WTC11 (cell line): ENCODE data around the gene BICDL1. TPM values are rescaled to one million over a fixed set of nuclear protein-coding genes. Genes with fewer than 3 reads are reported as not detected.

Experiments
- ATAC-seq: fragments of 200-7000 bp; cut with Tn5 transposase; 2 replicates; pipeline ENCODE4 v1.10.0; 2021; ENCODE audit warnings: mild to moderate bottlenecking, moderate library complexity
- CTCF ChIA-PET: fragments of 300-600 bp; sonication (Branson Sonifier 250); formaldehyde crosslinking; loops from one replicate; lab custom pipeline; 2021; ENCODE audit warnings: antibody characterized with exemption; lab: Charles Lee
- POLR2A ChIA-PET: fragments of 350-600 bp; sonication (Branson Sonifier 250); formaldehyde crosslinking; loops from one replicate; lab custom pipeline; 2021; ENCODE audit warnings: antibody characterized with exemption; lab: Charles Lee
- DNase-seq: peaks from one replicate; pipeline ENCODE4 v3.0.0; 2021; ENCODE audit warnings: low spot score
- H3K27ac Mint-ChIP-seq: 2 replicates; pipeline ENCODE4 v1.8.0; 2021; ENCODE audit warnings: mixed read lengths
- H3K27me3 Mint-ChIP-seq: 2 replicates; pipeline ENCODE4 v1.8.0; 2021; ENCODE audit warnings: low read depth, mild to moderate bottlenecking, moderate library complexity, mixed read lengths
- H3K36me3 Mint-ChIP-seq: 2 replicates; pipeline ENCODE4 v1.8.0; 2021; ENCODE audit warnings: mixed read lengths
- H3K4me1 Mint-ChIP-seq: 2 replicates; pipeline ENCODE4 v1.8.0; 2022; ENCODE audit warnings: mixed read lengths
- H3K4me3 Mint-ChIP-seq: 2 replicates; pipeline ENCODE4 v1.8.0; 2021; ENCODE audit warnings: mild to moderate bottlenecking, moderate library complexity, mixed read lengths
- H3K9me3 Mint-ChIP-seq: 2 replicates; pipeline ENCODE4 v1.8.0; 2021; ENCODE audit warnings: mixed read lengths
- ARID4B ChIP-seq: sonication (generic); formaldehyde crosslinking; IDR thresholded peaks from 2 replicates; pipeline ENCODE4 v1.8.0; 2023; ENCODE audit warnings: missing genetic modification reagents, mild to moderate bottlenecking, borderline replicate concordance
- ATF6 ChIP-seq: sonication (generic); formaldehyde crosslinking; IDR thresholded peaks from 2 replicates; pipeline ENCODE4 v1.8.1; 2023; ENCODE audit warnings: mild to moderate bottlenecking, missing genetic modification reagents
- CDX4 ChIP-seq: fragments of 250-450 bp; sonication (Bioruptor Pico); IDR thresholded peaks from 2 replicates; pipeline ENCODE4 v1.9.0; 2021; ENCODE audit warnings: moderate library complexity, mild to moderate bottlenecking, inconsistent platforms, borderline replicate concordance
- ESRRA ChIP-seq: sonication (generic); formaldehyde crosslinking; IDR thresholded peaks from 2 replicates; pipeline ENCODE4 v1.8.1; 2022; ENCODE audit warnings: mild to moderate bottlenecking, missing genetic modification reagents, borderline replicate concordance
- ETV6 ChIP-seq: sonication (generic); formaldehyde crosslinking; IDR thresholded peaks from 2 replicates; pipeline ENCODE4 v1.8.1; 2022; ENCODE audit warnings: mild to moderate bottlenecking, missing genetic modification reagents
- FOXP1 ChIP-seq: sonication (generic); formaldehyde crosslinking; IDR thresholded peaks from 2 replicates; pipeline ENCODE4 v1.8.0; 2022; ENCODE audit warnings: missing genetic modification reagents, mild to moderate bottlenecking, moderate library complexity, borderline replicate concordance
- GABPB1 ChIP-seq: sonication (generic); formaldehyde crosslinking; IDR thresholded peaks from 2 replicates; pipeline ENCODE4 v1.8.1; 2023; ENCODE audit warnings: mild to moderate bottlenecking, missing genetic modification reagents
- GTF2I ChIP-seq: fragments of 250-450 bp; sonication (Bioruptor Pico); conservative IDR thresholded peaks from 2 replicates; pipeline ENCODE4 v1.4.0; 2021; ENCODE audit warnings: mild to moderate bottlenecking
- IRF1 ChIP-seq: sonication (generic); formaldehyde crosslinking; IDR thresholded peaks from 2 replicates; pipeline ENCODE4 v1.8.0; 2023; ENCODE audit warnings: missing genetic modification reagents
- JAZF1 ChIP-seq: fragments of 250-450 bp; sonication (Bioruptor Pico); IDR thresholded peaks from 2 replicates; pipeline ENCODE4 v1.9.0; 2021; ENCODE audit warnings: moderate library complexity, mild to moderate bottlenecking, inconsistent platforms
- MXD4 ChIP-seq: fragments of 250-450 bp; sonication (Bioruptor Pico); IDR thresholded peaks from 2 replicates; pipeline ENCODE4 v1.8.0; 2021; ENCODE audit warnings: mild to moderate bottlenecking, moderate library complexity, borderline replicate concordance
- NFATC4 ChIP-seq: fragments of 250-450 bp; sonication (Bioruptor Pico); IDR thresholded peaks from 2 replicates; pipeline ENCODE4 v1.9.0; 2021; ENCODE audit warnings: mild to moderate bottlenecking
- NFE2L1 ChIP-seq: sonication (generic); formaldehyde crosslinking; IDR thresholded peaks from 2 replicates; pipeline ENCODE4 v1.8.1; 2023; ENCODE audit warnings: missing genetic modification reagents
- NFYB ChIP-seq: sonication (generic); formaldehyde crosslinking; conservative IDR thresholded peaks from 2 replicates; pipeline ENCODE4 v1.8.0; 2022; ENCODE audit warnings: low read depth, missing genetic modification reagents
- NR1H2 ChIP-seq: sonication (generic); formaldehyde crosslinking; IDR thresholded peaks from 2 replicates; pipeline ENCODE4 v1.9.0; 2021; ENCODE audit warnings: mild to moderate bottlenecking, moderate library complexity, missing genetic modification reagents
- TEAD4 ChIP-seq: sonication (generic); formaldehyde crosslinking; IDR thresholded peaks from 2 replicates; pipeline ENCODE4 v1.8.0; 2022; ENCODE audit warnings: mild to moderate bottlenecking, missing genetic modification reagents
- ZMAT4 ChIP-seq: fragments of 250-450 bp; sonication (Bioruptor Pico); IDR thresholded peaks from 2 replicates; pipeline ENCODE4 v1.9.0; 2021; ENCODE audit warnings: mild to moderate bottlenecking
- ZNF138 ChIP-seq: sonication (generic); formaldehyde crosslinking; conservative IDR thresholded peaks from 2 replicates; pipeline ENCODE4 v1.8.1; 2022; ENCODE audit warnings: mild to moderate bottlenecking, moderate library complexity, missing genetic modification reagents
- ZSCAN18 ChIP-seq: fragments of 250-450 bp; sonication (Bioruptor Pico); IDR thresholded peaks from 2 replicates; pipeline ENCODE4 v2.1.2; 2022; ENCODE audit warnings: mild to moderate bottlenecking, moderate library complexity
- total RNA-seq: library from RNA; stranded (reverse); gene quantifications from 3 replicates; pipeline ENCODE4 v1.2.3, GENCODE V29; 2021
- TF ChIP-seq, protein P1 (sequence below): sonication (generic); formaldehyde crosslinking; IDR thresholded peaks from 2 replicates; pipeline ENCODE4 v1.8.1; 2022; ENCODE audit warnings: low read depth, mild to moderate bottlenecking, moderate library complexity, missing genetic modification reagents, borderline replicate concordance
- TF ChIP-seq, protein P2 (sequence below): sonication (generic); formaldehyde crosslinking; IDR thresholded peaks from 2 replicates; pipeline ENCODE4 v1.8.1; 2023; ENCODE audit warnings: mild to moderate bottlenecking, missing genetic modification reagents, borderline replicate concordance

BICDL1 gene
- total RNA-seq, 1 experiment from 2014 or later = 23.1 TPM

DNA sequence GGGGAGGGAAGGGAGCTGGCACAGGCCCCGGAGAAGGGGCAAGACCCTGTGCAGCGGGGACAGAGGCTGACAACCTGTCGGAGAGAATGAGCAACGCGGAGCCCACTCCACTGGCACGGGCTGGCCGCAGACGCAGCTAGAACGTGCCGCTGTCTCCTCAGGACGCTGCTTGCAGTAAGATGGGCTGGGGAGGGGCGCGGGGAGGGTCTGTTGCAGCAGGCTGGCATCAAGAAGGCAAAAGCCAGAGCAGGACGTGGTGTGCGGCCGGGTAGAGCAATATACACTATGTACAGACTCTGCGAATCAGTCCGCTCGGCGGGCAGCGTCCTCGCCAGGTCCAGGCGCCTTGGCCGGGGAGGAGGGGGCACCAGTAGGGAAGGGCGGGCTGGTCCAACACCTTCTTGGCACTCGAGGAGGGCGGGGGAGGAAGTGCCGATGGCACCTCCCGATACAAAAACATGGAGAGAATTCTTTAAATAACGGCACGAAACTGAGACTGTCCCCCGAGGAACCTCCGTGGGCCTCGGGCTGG is 107.7 kb downstream of the BICDL1 start (continued):
- TF ChIP-seq ZSCAN18 = no peak
- TF ChIP-seq ESRRA = no peak
- no peak for TF ChIP-seq GTF2I
- TF ChIP-seq GABPB1 (CRISPR knock-in tag) = no peak

GRCh38 chr12:120098756-120099470 is 109.9 kb downstream of the BICDL1 start:
- no peaks in the 10 kb centered on the region for H3K27me3 Mint-ChIP-seq
- no peaks in the 10 kb centered on the region for H3K9me3 Mint-ChIP-seq
- no peak for ATAC-seq
- TF ChIP-seq ARID4B (CRISPR knock-in tag) (no peak), TEAD4 (CRISPR knock-in tag) (no peak), NFATC4 (CRISPR knock-in tag) (no peak), GTF2I (no peak), ZNF138 (CRISPR knock-in tag) (no peak), IRF1 (CRISPR knock-in tag) (no peak), JAZF1 (CRISPR knock-in tag) (no peak), NR1H2 (CRISPR knock-in tag) (no peak), CDX4 (no peak), MXD4 (CRISPR knock-in tag) (no peak), ETV6 (CRISPR knock-in tag) (no peak), ATF6 (CRISPR knock-in tag) (no peak), NFYB (CRISPR knock-in tag) (no peak), NFE2L1 (CRISPR knock-in tag) (no peak), FOXP1 (no peak), ZMAT4 (CRISPR knock-in tag) (no peak)
- TF ChIP-seq, protein P1, sequence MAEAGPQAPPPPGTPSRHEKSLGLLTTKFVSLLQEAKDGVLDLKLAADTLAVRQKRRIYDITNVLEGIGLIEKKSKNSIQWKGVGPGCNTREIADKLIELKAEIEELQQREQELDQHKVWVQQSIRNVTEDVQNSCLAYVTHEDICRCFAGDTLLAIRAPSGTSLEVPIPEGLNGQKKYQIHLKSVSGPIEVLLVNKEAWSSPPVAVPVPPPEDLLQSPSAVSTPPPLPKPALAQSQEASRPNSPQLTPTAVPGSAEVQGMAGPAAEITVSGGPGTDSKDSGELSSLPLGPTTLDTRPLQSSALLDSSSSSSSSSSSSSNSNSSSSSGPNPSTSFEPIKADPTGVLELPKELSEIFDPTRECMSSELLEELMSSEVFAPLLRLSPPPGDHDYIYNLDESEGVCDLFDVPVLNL (CRISPR knock-in tag) = no peak
- TF ChIP-seq, protein P2, sequence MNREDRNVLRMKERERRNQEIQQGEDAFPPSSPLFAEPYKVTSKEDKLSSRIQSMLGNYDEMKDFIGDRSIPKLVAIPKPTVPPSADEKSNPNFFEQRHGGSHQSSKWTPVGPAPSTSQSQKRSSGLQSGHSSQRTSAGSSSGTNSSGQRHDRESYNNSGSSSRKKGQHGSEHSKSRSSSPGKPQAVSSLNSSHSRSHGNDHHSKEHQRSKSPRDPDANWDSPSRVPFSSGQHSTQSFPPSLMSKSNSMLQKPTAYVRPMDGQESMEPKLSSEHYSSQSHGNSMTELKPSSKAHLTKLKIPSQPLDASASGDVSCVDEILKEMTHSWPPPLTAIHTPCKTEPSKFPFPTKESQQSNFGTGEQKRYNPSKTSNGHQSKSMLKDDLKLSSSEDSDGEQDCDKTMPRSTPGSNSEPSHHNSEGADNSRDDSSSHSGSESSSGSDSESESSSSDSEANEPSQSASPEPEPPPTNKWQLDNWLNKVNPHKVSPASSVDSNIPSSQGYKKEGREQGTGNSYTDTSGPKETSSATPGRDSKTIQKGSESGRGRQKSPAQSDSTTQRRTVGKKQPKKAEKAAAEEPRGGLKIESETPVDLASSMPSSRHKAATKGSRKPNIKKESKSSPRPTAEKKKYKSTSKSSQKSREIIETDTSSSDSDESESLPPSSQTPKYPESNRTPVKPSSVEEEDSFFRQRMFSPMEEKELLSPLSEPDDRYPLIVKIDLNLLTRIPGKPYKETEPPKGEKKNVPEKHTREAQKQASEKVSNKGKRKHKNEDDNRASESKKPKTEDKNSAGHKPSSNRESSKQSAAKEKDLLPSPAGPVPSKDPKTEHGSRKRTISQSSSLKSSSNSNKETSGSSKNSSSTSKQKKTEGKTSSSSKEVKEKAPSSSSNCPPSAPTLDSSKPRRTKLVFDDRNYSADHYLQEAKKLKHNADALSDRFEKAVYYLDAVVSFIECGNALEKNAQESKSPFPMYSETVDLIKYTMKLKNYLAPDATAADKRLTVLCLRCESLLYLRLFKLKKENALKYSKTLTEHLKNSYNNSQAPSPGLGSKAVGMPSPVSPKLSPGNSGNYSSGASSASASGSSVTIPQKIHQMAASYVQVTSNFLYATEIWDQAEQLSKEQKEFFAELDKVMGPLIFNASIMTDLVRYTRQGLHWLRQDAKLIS (CRISPR knock-in tag) = no peak
- TF ChIP-seq, all 79 proteins: peak for 0
- no peak for DNase-seq
- Mint-ChIP-seq H3K36me3 (peaks cover 15% of the 10 kb centered on the region), H3K4me3 (no peak overlapping the region), H3K4me1 (peaks cover 21% of the 10 kb centered on the region), H3K27ac (no peak overlapping the region)
- CTCF ChIA-PET = no interaction called here
- POLR2A ChIA-PET = no interaction called here
